Right renal cortex interstitium (tissue), 3 donors: Measurements from ENCODE around the gene MFAP5. TPM values are rescaled to one million over a fixed set of nuclear protein-coding genes. Genes with fewer than 3 reads are reported as not detected.
"Not testable (repeated sequence)": the region's sequence is repeated elsewhere in the genome, so short reads cannot be mapped to it uniquely, and the experiment has no call there.

Experiments
- DNase-seq, 3 donors: peaks; one replicate each; pipeline ENCODE4 v3.0.0-alpha.2; 2013; ENCODE audit warnings: low read depth in 3 of 3, low spot score in 2 of 3
- polyA plus RNA-seq, 3 donors: library from polyadenylated mRNA; unstranded; fragments of 120-200 nt; gene quantifications; one replicate each; pipeline ENCODE4 v1.2.1, GENCODE V29; 2013; ENCODE audit not compliant: insufficient read length in 3 of 3

MFAP5 gene
- polyA plus RNA-seq, 3 donors: 0.37 to 1.5 TPM; not detected in 1

GRCh38 chr12:8635342-8636006 is 27.2 kb downstream of the MFAP5 start:
- not testable (repeated sequence) for DNase-seq

- no peak for DNase-seq
Observed at GRCh38 chr12:8630131-8630530, 32.5 kb downstream of the MFAP5 start.

GRCh38 chr12:8629486-8630033 is 33.1 kb downstream of the MFAP5 start:
- no peak for DNase-seq

GRCh38 chr12:8628731-8629130 is 33.9 kb downstream of the MFAP5 start:
- DNase-seq: no peak

- DNase-seq: not testable (repeated sequence)
Observed at GRCh38 chr12:8624750-8625149, 37.9 kb downstream of the MFAP5 start.

- no peak for DNase-seq
Observed at GRCh38 chr12:8622646-8623045, 40.0 kb downstream of the MFAP5 start.

GRCh38 chr12:8615206-8615605 is 47.4 kb downstream of the MFAP5 start:
- no peak for DNase-seq

GRCh38 chr12:8613881-8614280 is 48.7 kb downstream of the MFAP5 start:
- not testable (repeated sequence) for DNase-seq

- DNase-seq: no peak
Observed at GRCh38 chr12:8612629-8613028, 50.0 kb downstream of the MFAP5 start, which contains the start of gene AICDA. TSS of gene AICDA (minus strand) at chr12:8612859. CDS start at chr12:8612767, 92 bp downstream.

- DNase-seq: no peak
Observed at GRCh38 chr12:8609061-8609570, 53.5 kb downstream of the MFAP5 start.

- DNase-seq: no peak
Observed at GRCh38 chr12:8606890-8607289, 55.7 kb downstream of the MFAP5 start.

GRCh38 chr12:8605057-8605456 is 57.6 kb downstream of the MFAP5 start:
- DNase-seq: no peak

GRCh38 chr12:8603856-8604255 is 58.8 kb downstream of the MFAP5 start:
- DNase-seq: no peak

- DNase-seq: no peak
Observed at GRCh38 chr12:8603286-8603685, 59.3 kb downstream of the MFAP5 start.

GRCh38 chr12:8596561-8596960 is 66.1 kb downstream of the MFAP5 start:
- no peak for DNase-seq

Other genes starting within 250 kb of the MFAP5 start
- gene CLEC6A, start 206.9 kb downstream of the MFAP5 start, polyA plus RNA-seq: under 1 TPM; 0.13 to 0.17 (median 0.15) TPM
- under 1 TPM; 0.42 to 0.55 (median 0.43) TPM for gene CLEC4D, start 149.3 kb downstream of the MFAP5 start, polyA plus RNA-seq
- gene CLEC4E, start 121.9 kb downstream of the MFAP5 start, polyA plus RNA-seq: 1 to 10 TPM; 1.9 to 2.1 (median 2.0) TPM
- gene AICDA, start 50.0 kb downstream of the MFAP5 start, polyA plus RNA-seq: under 1 TPM; 0.35 to 0.79 (median 0.39) TPM
- gene RIMKLB, start 35.2 kb upstream of the MFAP5 start, polyA plus RNA-seq: 100 to 1,000 TPM in 2 of 3 donors, 10 to 100 TPM in 1; 77.8 to 111 (median 105) TPM
- gene A2ML1, start 159.8 kb upstream of the MFAP5 start, polyA plus RNA-seq: under 1 TPM; 0.11 to 0.17 (median 0.15) TPM